Hepatocyte (in vitro differentiated cells): ENCODE results near the gene KIAA0513.

Experiments
- CTCF ChIP-seq: fragments of 200-600 bp; sonication (generic); IDR thresholded peaks from 2 replicates; pipeline ENCODE4 v1.5.1; 2016; ENCODE audit warnings: antibody characterized with exemption, mild to moderate bottlenecking; ENCODE audit not compliant: poor library complexity
- EZH2 ChIP-seq: fragments of 200-600 bp; sonication (generic); IDR thresholded peaks from 2 replicates; pipeline ENCODE4 v1.6.1; 2016; ENCODE audit warnings: antibody characterized with exemption, mild to moderate bottlenecking, borderline replicate concordance

DNA sequence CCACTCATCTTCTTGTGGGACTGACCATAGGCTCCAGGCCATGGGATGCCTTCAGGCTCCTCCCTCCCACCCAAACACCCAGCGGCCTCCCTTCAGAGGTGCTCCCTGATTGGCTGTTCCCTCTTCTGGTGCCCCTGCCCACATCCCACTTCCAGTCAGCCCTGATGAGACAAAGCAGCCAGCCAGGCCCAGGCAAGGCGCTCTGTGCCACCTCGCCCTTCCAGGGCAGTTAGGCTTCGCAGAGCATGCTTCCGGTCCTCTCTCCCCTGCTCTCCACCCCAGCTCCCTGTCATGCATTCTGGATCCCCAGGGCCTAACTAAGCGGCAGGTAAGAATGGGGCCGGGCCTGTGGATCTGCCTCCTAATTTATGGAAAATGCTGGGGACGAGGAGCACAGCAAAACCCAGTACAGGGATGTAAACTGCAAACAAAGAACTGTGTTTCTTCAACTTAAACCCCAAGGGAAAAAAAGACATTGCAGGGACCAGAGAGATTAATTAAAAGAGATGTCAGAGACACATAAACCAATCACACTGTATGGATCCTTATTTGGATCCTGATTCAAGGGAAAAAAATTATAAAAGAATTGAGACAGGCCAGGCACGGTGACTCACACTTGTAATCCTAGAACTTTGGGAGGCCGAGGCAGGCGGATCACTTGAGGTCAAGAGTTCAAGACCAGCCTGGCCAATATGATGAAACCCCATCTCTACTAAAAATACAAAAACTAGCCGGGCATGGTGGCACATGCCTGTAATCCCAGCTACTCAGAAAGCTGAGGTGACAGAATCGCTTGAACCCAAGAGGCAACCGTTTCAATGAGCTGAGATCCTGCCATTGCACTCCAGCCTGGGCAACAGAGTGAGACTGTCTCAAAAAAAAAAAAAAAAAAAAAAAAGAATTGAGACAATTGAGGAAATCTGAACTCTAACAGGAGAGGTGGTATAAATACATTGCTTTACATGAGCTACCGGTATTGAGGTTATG, 42.2 kb upstream of the KIAA0513 start:
- TF ChIP-seq CTCF = no peak
- no peak for TF ChIP-seq EZH2
